Measurements from ENCODE around the gene SCNN1A. TPM values are rescaled to one million over a fixed set of nuclear protein-coding genes. Genes with fewer than 3 reads are reported as not detected.

The SCNN1A gene
- total RNA-seq, 2 donors from 2014 or later = 16.4 to 33.5 TPM

- H3K4me1 ChIP-seq (ENCODE audit: control insufficient read depth in 1 of 2, low read depth in 2 of 2) = peaks cover 0 to 8% of the 10 kb centered on the region in 2 donors
- H3K9me3 ChIP-seq = no peaks in the 10 kb centered on the region
- TF ChIP-seq CTCF (IDR thresholded peaks at IDR 0.05) = peak; percentile 6
- no peak overlapping the region for H3K27ac ChIP-seq
- ATAC-seq (ENCODE audit: insufficient number of reproducible peaks, low FRiP score, low read depth) (no peak), DNase-seq (ENCODE audit: low spot score) (no peak)
- H3K36me3 ChIP-seq = no peaks in the 10 kb centered on the region
- no peaks in the 10 kb centered on the region for H3K27me3 ChIP-seq (replicated peaks; ENCODE audit: insufficient read depth)
- no peak overlapping the region for H3K4me3 ChIP-seq
These were observed 7.1 kb downstream of the SCNN1A start for GRCh38 chr12:6367969-6368892.

GRCh38 chr12:6367065-6367968 is 8.0 kb downstream of the SCNN1A start:
- Histone ChIP-seq H3K9me3 (no peaks in the 10 kb centered on the region), H3K4me1 (ENCODE audit: control insufficient read depth in 1 of 2, low read depth in 2 of 2) (peaks cover 2 to 5% of the 10 kb centered on the region in 2 donors), H3K27me3 (replicated peaks; ENCODE audit: insufficient read depth) (no peaks in the 10 kb centered on the region), H3K36me3 (no peaks in the 10 kb centered on the region), H3K27ac (no peak overlapping the region), H3K4me3 (no peak overlapping the region)
- no peak for DNase-seq (ENCODE audit: low spot score)
- no peak for ATAC-seq (ENCODE audit: insufficient number of reproducible peaks, low FRiP score, low read depth)
- TF ChIP-seq CTCF (IDR thresholded peaks at IDR 0.05) = peak; percentile 13

- peaks cover 7 to 8% of the 10 kb centered on the region in 2 donors for H3K4me1 ChIP-seq (ENCODE audit: control insufficient read depth in 1 of 2, low read depth in 2 of 2)
- DNase-seq (ENCODE audit: low spot score) = no peak
- H3K27ac ChIP-seq = peak overlapping the region in 1 of 2 donors; percentile 48
- TF ChIP-seq CTCF (IDR thresholded peaks at IDR 0.05) = no peak
- H3K4me3 ChIP-seq = peak overlapping the region; percentile 81
- ATAC-seq (ENCODE audit: insufficient number of reproducible peaks, low FRiP score, low read depth) = no peak
- H3K27me3 ChIP-seq (replicated peaks; ENCODE audit: insufficient read depth) = no peaks in the 10 kb centered on the region
- H3K36me3 ChIP-seq = no peaks in the 10 kb centered on the region
- no peaks in the 10 kb centered on the region for H3K9me3 ChIP-seq
These were observed 11.4 kb downstream of the SCNN1A start for GRCh38 chr12:6364044-6364374.

- no peaks in the 10 kb centered on the region for H3K27me3 ChIP-seq (replicated peaks; ENCODE audit: insufficient read depth)
- peak overlapping the region; percentile 48 to 49 for H3K27ac ChIP-seq
- H3K36me3 ChIP-seq = no peaks in the 10 kb centered on the region
- ATAC-seq (ENCODE audit: insufficient number of reproducible peaks, low FRiP score, low read depth) (no peak), DNase-seq (ENCODE audit: low spot score) (no peak)
- H3K4me3 ChIP-seq = peak overlapping the region; percentile 81
- peaks cover 7 to 8% of the 10 kb centered on the region in 2 donors for H3K4me1 ChIP-seq (ENCODE audit: control insufficient read depth in 1 of 2, low read depth in 2 of 2)
- no peak for TF ChIP-seq CTCF (IDR thresholded peaks at IDR 0.05)
- H3K9me3 ChIP-seq = no peaks in the 10 kb centered on the region
These were observed 11.9 kb downstream of the SCNN1A start for GRCh38 chr12:6363330-6364043.
